Adrenal gland (tissue), 19 donors: ENCODE results near the gene CXCL12. TPM values are rescaled to one million over a fixed set of nuclear protein-coding genes. Genes with fewer than 3 reads are reported as not detected.

Source experiments
- DNase-seq, 7 donors: peaks; one replicate each; pipeline ENCODE4 v3.0.0-alpha.2; 2019 to 2020
- H3K27ac ChIP-seq, 5 donors: fragments of 200-600 bp; sonication (generic) in 4 of 5; 1 replicate in 3 of 5; 2 replicates in 2 of 5; pipeline versions ENCODE4 v1.5.1 to v1.8.0; 2016 to 2020; ENCODE audit warnings: mild to moderate bottlenecking in 1 of 5
- H3K27me3 ChIP-seq: fragments of 200-600 bp; 2 replicates; pipeline ENCODE4 v1.8.0; 2021
- H3K36me3 ChIP-seq, 2 donors: fragments of 200-600 bp; replicated peaks in 1 of 2; 1 replicate in 1 of 2; 2 replicates in 1 of 2; pipeline versions ENCODE4 v1.5.1 to v1.8.0; 2018 to 2022
- H3K4me1 ChIP-seq, 2 donors: fragments of 200-600 bp; replicated peaks in 1 of 2; 1 replicate in 1 of 2; 2 replicates in 1 of 2; pipeline versions ENCODE4 v1.5.1 to v1.8.0; 2018 to 2021
- H3K4me3 ChIP-seq, 4 donors: fragments of 200-600 bp; sonication (generic) in 3 of 4; one replicate each; pipeline ENCODE4 v1.5.1; 2016 to 2018
- H3K9me3 ChIP-seq, 3 donors: fragments of 200-600 bp; sonication (generic) in 1 of 3; replicated peaks in 1 of 3; 1 replicate in 2 of 3; 2 replicates in 1 of 3; pipeline versions ENCODE4 v1.5.1 to v1.8.0; 2016 to 2021
- CTCF ChIP-seq, 6 experiments: fragments of 450-650 bp in 4 of 6; fragments of 200-600 bp in 2 of 6; sonication (generic) in 1 of 6; IDR thresholded peaks; 1 replicate in 5 of 6; 2 replicates in 1 of 6; pipeline versions ENCODE4 v1.5.1 to v1.8.0; 2016 to 2021; ENCODE audit warnings: antibody characterized with exemption in 6 of 6, mild to moderate bottlenecking in 2 of 6, moderate library complexity in 1 of 6
- POLR2A ChIP-seq, 2 donors: fragments of 450-650 bp; IDR thresholded peaks; one replicate each; pipeline ENCODE4 v1.6.1; 2017; ENCODE audit warnings: antibody characterized with exemption in 2 of 2, mild to moderate bottlenecking in 2 of 2, moderate library complexity in 1 of 2
- WGBS, 4 donors: extraction: QIAGEN DNeasy Blood & Tissue Kit in 2 of 4; methylation state at CpG; one replicate each; pipeline versions ENCODE4 v1.1.5 to v1.1.7; 2013 to 2017; 5-methylcytosine and 5-hydroxymethylcytosine counted together
- intact Hi-C, 2 donors: fragments of 100-400 bp; cut with DNase I; formaldehyde crosslinking; loops; one replicate each; pipeline versions ENCODE4 v1.14.1 to v1.15.0; 2022 to 2023
- long read RNA-seq, 10 donors: library from polyadenylated mRNA in 3 of 10; unstranded in 2 of 10; stranded (forward) in 1 of 10; transcript quantifications; one replicate each; pipeline ENCODE4 v2.0.0 and lab custom pipeline, GENCODE V29; 2021 to 2026
- polyA plus RNA-seq, 3 donors: library from polyadenylated mRNA; stranded (reverse); fragments of 200-250 nt in 2 of 3; fragments of 350-450 nt in 1 of 3; fragmentation: Illumina TruSeq in 1 of 3; extraction: RNeasy Lipid Tissue Mini Kit (QIAGEN cat#74804) in 1 of 3; gene quantifications; one replicate each; pipeline ENCODE4 v1.2.3, GENCODE V29; 2013 to 2014
- total RNA-seq, 9 donors: library from RNA; depleted of rRNA in 4 of 9; stranded (reverse); fragments of >200 nt in 4 of 9; fragments of 120-200 nt in 1 of 9; fragmentation: NEBNext Ultra II Directional in 1 of 9; extraction: Animal tissue kit (Norgen Biotek cat#: 25700) in 1 of 9; gene quantifications; one replicate each; pipeline versions ENCODE4 v1.1.0 to v1.2.4, GENCODE V29; 2013 to 2023
- donor health status: healthy with polysubstance abuse.
- donor health status: Bipolar disorder and iron deficiency.
- donor health status: DM: yes; HTN: yes; CAD: no.
- donor health status: DM: no; HTN: no; CAD: no.
- donor health status: DM: no; HTN: no; CAD: no.
- donor health status: DM: yes; HTN: yes; CAD: no.

The CXCL12 gene
- total RNA-seq (100 to 1,000 TPM in 4 of 9 donors, 10 to 100 TPM in 5; 17.5 to 193 (median 68.2) TPM), polyA plus RNA-seq (10 to 100 TPM; 37.7 to 77.8 (median 41.0) TPM)
- long read RNA-seq, donor 1, partial matches to known transcripts: 0 of 4 reads
- long read RNA-seq, donor 1, other reads (novel, unspliced or antisense): 0 of 4 reads
- long read RNA-seq, donor 2, transcript CXCL12-201 (3 exons, 1,857 nt): major isoform, 6 of 9 reads
- long read RNA-seq, donor 2, partial matches to known transcripts: 0 of 9 reads
- long read RNA-seq, donor 2, other reads (novel, unspliced or antisense): 0 of 9 reads
- long read RNA-seq, donor 3, transcript CXCL12-201 (3 exons, 1,857 nt): major isoform, 12 of 16 reads
- long read RNA-seq, donor 3, partial matches to known transcripts: 0 of 16 reads
- long read RNA-seq, donor 3, other reads (novel, unspliced or antisense): 0 of 16 reads
- long read RNA-seq, donor 4, transcript CXCL12-201 (3 exons, 1,857 nt): major isoform, 55 of 66 reads
- long read RNA-seq, donor 4, partial matches to known transcripts: 0 of 66 reads
- long read RNA-seq, donor 4, other reads (novel, unspliced or antisense): 7 of 66 reads
- long read RNA-seq, donor 5, transcript CXCL12-203 (4 exons, 3,532 nt): minor isoform, 16 of 84 reads
- long read RNA-seq, donor 5, transcript CXCL12-201 (3 exons, 1,857 nt): major isoform, 44 of 84 reads
- long read RNA-seq, donor 5, partial matches to known transcripts: 2 of 84 reads
- long read RNA-seq, donor 5, other reads (novel, unspliced or antisense): 22 of 84 reads
- long read RNA-seq, donor 6, transcript CXCL12-201 (3 exons, 1,857 nt): major isoform, 46 of 58 reads
- long read RNA-seq, donor 6, partial matches to known transcripts: 0 of 58 reads
- long read RNA-seq, donor 6, other reads (novel, unspliced or antisense): 10 of 58 reads
- long read RNA-seq, donor 7, transcript CXCL12-201 (3 exons, 1,857 nt): major isoform, 9 of 13 reads
- long read RNA-seq, donor 7, partial matches to known transcripts: 0 of 13 reads
- long read RNA-seq, donor 7, other reads (novel, unspliced or antisense): 0 of 13 reads
- long read RNA-seq, donor 8, transcript CXCL12-201 (3 exons, 1,857 nt): major isoform, 35 of 48 reads
- long read RNA-seq, donor 8, transcript CXCL12-203 (4 exons, 3,532 nt): minor isoform, 10 of 48 reads
- long read RNA-seq, donor 8, partial matches to known transcripts: 0 of 48 reads
- long read RNA-seq, donor 8, other reads (novel, unspliced or antisense): 0 of 48 reads
- long read RNA-seq, donor 9, transcript CXCL12-201 (3 exons, 1,857 nt): major isoform, 7 of 9 reads
- long read RNA-seq, donor 9, partial matches to known transcripts: 0 of 9 reads
- long read RNA-seq, donor 9, other reads (novel, unspliced or antisense): 0 of 9 reads
- long read RNA-seq, donor 10, transcript CXCL12-201 (3 exons, 1,857 nt): major isoform, 25 of 30 reads
- long read RNA-seq, donor 10, partial matches to known transcripts: 0 of 30 reads
- long read RNA-seq, donor 10, other reads (novel, unspliced or antisense): 0 of 30 reads

- Histone ChIP-seq H3K36me3 (no peaks in the 10 kb centered on the region), H3K4me1 (peaks cover 0 to 8% of the 10 kb centered on the region in 2 donors), H3K4me3 (peak within 1 kb of the TSS in 2 of 4 donors; percentile 33 to 70), H3K27ac (peak within 1 kb of the TSS in 1 of 5 donors; percentile 47), H3K9me3 (no peaks in the 10 kb centered on the region), H3K27me3 (peaks cover 16% of the 10 kb centered on the region)
- intact Hi-C loops: loop anchor here (2.0 to 10.0 kb wide), 4 partner anchors 472 to 712 kb away; no protein-coding TSS in a partner anchor
- 3 to 7% (median 7%) methylated on average over 36 to 75 of the region's 75 CpGs; no CpG with 5 or more reads in 1 of the 4 donors for WGBS, 4 donors
- peak in 3 of 7 donors; percentile 17 to 46 (median 21) for DNase-seq
- TF ChIP-seq CTCF (IDR thresholded peaks at IDR 0.05) (no peak), POLR2A (IDR thresholded peaks at IDR 0.05) (no peak)
These were observed at the start of gene CXCL12 for GRCh38 chr10:44385026-44385695. CXCL12 (minus strand) TSS chr10:44385097; CDS start chr10:44385005, 92 bp downstream.

- Histone ChIP-seq H3K4me1 (no peaks in the 10 kb centered on the region), H3K27me3 (no peaks in the 10 kb centered on the region), H3K4me3 (no peak overlapping the region), H3K27ac (no peak overlapping the region), H3K36me3 (no peaks in the 10 kb centered on the region), H3K9me3 (no peaks in the 10 kb centered on the region)
- DNase-seq: no peak
- TF ChIP-seq POLR2A (IDR thresholded peaks at IDR 0.05) (no peak), CTCF (IDR thresholded peaks at IDR 0.05) (no peak)
- 92 to 100% (median 97%) methylated on average over 1 to 2 of the region's 2 CpGs for WGBS, 4 donors
- intact Hi-C loops: no loop called here
These were observed 42.6 kb upstream of the CXCL12 start for GRCh38 chr10:44427479-44427878.

- no peaks in the 10 kb centered on the region for H3K4me1 ChIP-seq
These were observed 42.1 kb upstream of the CXCL12 start for GRCh38 chr10:44427037-44427436.

More at GRCh38 chr10:44427037-44427436, 42.1 kb upstream of the CXCL12 start:
- no peak for DNase-seq
- intact Hi-C loops: no loop called here
- no peak for TF ChIP-seq CTCF (IDR thresholded peaks at IDR 0.05)
- no peak for TF ChIP-seq POLR2A (IDR thresholded peaks at IDR 0.05)
- 70 to 84% (median 80%) methylated on average over 2 to 5 of the region's 5 CpGs for WGBS, 4 donors
- Histone ChIP-seq H3K4me3 (no peak overlapping the region), H3K9me3 (no peaks in the 10 kb centered on the region), H3K27ac (no peak overlapping the region), H3K27me3 (no peaks in the 10 kb centered on the region), H3K36me3 (no peaks in the 10 kb centered on the region)
